WI38 (cell line): ENCODE measurements around the gene ARHGEF11.

Experiments used
- H3K4me3 ChIP-seq: 2 replicates; pipeline ENCODE4 v1.5.1; 2011; ENCODE audit warnings: low read depth, mild to moderate bottlenecking, control low read depth, low read length
- CTCF ChIP-seq: IDR thresholded peaks from 2 replicates; pipeline ENCODE4 v1.5.1; 2012; ENCODE audit warnings: low read depth, mild to moderate bottlenecking, control low read depth, low read length

The ARHGEF11 gene

GRCh38 chr1:156895927-156896326 is 149.6 kb downstream of the ARHGEF11 start:
- peak overlapping the region; percentile 17; the same call in 1 of the 2 replicates for H3K4me3 ChIP-seq
- no peak for TF ChIP-seq CTCF

GRCh38 chr1:156895455-156895812 is 150.1 kb downstream of the ARHGEF11 start:
- peak overlapping the region; percentile 80 for H3K4me3 ChIP-seq
- no peak for TF ChIP-seq CTCF

- TF ChIP-seq CTCF, result no peak
- H3K4me3 ChIP-seq, result peak overlapping the region; percentile 80
Observed at GRCh38 chr1:156894711-156895454, 150.7 kb downstream of the ARHGEF11 start.

GRCh38 chr1:156894001-156894400 is 151.5 kb downstream of the ARHGEF11 start:
- no peak for TF ChIP-seq CTCF
- peak overlapping the region; percentile 80 for H3K4me3 ChIP-seq

GRCh38 chr1:156893048-156893953 is 152.2 kb downstream of the ARHGEF11 start, which contains the start of gene PEAR1:
TSS of gene PEAR1 (plus strand) at chr1:156893718. CDS start at chr1:156903927, 10,209 bp downstream.
- H3K4me3 ChIP-seq, result peak within 1 kb of the TSS; percentile 80
- TF ChIP-seq CTCF, result no peak

- H3K4me3 ChIP-seq, result peak overlapping the region; percentile 80
- peak; percentile 75 for TF ChIP-seq CTCF
Observed at GRCh38 chr1:156892190-156893047, 153.1 kb downstream of the ARHGEF11 start.
